GM18873 (cell line): ENCODE data around the gene SSR1.
"Not testable (repeated sequence)": the region's sequence is repeated elsewhere in the genome, so short reads cannot be mapped to it uniquely, and the experiment has no call there.

Experiments
- ATAC-seq: cut with Tn5 transposase; IDR thresholded peaks from one replicate; pipeline ENCODE4 v1.9.1; 2021; ENCODE audit warnings: mild to moderate bottlenecking, moderate library complexity, moderate number of reproducible peaks; ENCODE audit not compliant: unreplicated experiment, low FRiP score

SSR1 gene

GRCh38 chr6:7319406-7319805 is 6.4 kb upstream of the SSR1 start:
- ATAC-seq = not testable (repeated sequence)

DNA sequence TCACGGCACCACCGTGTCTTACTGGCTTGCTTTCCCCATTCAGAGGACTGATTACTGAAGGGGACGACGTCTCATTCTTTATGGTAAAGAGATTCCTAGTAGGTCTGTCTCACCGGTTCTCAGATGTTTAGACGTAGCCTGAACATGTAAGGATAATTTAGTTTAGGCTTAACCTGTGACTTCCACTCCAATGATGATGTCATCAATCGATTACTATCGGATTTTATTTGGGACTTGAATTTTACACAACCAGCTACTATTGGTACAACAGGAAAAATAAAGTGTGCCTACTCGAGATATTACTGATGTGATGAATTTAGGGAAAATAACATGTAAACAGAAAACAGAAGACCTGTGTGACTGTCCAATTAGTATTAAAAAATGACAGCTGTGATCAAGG is 4.5 kb upstream of the SSR1 start:
- ATAC-seq = no peak

DNA sequence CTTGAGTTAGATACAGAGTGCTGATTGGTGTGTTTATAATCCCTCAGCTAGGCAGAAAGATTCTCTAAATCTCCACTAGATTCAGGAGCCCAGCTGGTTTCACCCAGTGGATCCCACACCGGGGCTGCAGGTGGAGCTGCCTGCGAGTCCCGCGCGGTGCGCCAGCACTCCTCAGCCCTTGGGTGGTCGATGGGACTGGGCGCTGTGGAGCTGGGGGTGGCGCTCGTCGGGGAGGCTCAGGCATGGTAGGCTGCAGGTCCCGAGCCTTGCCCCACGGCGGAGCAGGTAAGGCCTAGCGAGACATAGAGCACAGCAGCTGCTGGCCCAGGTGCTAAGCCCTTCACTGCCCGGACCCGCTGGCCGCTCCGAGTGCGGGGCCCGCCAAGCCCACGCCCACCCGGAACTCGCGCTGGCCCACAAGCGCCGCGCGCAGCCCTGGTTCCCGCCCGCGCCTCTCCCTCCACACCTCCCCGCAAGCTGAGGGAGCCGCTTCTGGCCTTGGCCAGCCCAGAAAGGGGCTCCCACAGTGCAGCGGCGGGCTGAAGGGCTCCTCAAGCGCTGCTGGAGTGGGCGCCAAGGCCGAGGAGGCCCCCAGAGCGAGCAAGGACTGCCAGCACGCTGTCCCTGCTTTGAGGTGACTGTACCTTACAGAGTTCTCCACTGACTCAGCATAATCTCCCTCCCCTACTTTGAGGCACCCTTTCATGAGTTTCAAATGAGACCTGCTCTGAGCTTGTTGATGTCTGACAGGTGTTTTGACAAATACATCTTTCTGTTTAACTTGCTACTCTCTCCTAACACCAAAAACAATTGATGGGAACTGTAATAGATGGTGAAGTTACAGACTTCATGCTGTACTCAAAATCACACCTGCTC is 3.9 kb upstream of the SSR1 start:
- ATAC-seq = no peak

DNA sequence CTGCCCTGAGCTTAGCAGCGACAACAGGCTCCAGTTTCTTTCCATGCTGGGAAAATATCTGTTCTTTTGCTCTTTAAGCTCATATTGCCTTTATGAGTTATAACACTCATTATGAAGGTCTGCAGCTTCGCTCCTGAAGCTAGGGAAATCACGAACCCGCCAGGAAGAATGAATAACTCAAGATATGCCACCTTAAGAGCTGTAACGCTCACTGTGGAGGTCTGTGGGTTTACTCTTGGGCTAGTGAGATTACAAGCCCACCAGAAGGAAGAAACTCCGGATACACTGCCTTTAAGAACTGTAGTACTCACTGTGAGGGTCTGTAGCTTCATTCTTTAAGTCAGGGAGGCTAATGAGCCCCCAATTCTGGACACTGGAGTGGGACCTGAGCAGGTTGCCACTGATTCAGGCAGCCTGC is 3.0 kb upstream of the SSR1 start:
- no peak for ATAC-seq

DNA sequence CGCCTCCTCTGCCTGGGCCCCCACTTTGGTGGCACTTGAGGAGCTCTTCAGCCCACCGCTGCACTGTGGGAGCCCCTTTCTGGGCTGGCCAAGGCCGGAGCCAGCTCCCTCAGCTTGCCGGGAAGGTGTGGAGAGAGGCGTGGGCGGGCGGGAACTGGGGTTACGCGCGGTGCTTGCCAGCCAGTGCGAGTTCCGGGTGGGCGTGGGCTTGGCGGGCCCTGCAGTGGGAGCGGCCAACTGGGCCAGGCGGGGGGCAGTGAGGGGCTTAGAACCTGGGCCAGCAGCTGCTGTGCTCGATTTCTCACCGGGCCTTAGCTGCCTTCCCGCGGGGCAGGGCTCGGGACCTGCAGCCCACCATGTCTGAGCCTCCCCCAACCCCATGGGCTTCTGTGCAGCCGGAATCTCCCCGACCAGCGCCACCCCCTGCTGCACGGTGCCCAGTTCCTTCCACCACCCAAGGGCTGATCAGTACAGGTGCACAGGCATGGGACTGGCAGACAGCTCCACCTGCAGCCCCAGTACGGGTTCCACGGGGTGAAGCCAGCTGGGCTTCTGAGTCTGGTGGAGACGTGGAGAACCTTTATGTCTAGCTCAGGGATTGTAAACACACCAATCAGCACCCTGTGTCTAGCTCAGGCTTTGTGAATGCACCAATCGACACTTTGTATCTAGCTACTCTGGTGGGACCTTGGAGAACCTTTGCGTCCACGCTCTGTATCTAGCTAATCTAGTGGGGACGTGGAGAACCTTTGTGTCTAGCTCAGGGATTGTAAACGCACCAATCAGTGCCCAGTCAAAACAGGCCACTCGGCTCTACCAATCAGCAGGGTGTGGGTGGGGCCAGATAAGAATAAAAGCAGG is 2.3 kb upstream of the SSR1 start:
- ATAC-seq = not testable (repeated sequence)

- no peak for ATAC-seq
These were observed 1.4 kb upstream of the SSR1 start for GRCh38 chr6:7314414-7314813.

DNA sequence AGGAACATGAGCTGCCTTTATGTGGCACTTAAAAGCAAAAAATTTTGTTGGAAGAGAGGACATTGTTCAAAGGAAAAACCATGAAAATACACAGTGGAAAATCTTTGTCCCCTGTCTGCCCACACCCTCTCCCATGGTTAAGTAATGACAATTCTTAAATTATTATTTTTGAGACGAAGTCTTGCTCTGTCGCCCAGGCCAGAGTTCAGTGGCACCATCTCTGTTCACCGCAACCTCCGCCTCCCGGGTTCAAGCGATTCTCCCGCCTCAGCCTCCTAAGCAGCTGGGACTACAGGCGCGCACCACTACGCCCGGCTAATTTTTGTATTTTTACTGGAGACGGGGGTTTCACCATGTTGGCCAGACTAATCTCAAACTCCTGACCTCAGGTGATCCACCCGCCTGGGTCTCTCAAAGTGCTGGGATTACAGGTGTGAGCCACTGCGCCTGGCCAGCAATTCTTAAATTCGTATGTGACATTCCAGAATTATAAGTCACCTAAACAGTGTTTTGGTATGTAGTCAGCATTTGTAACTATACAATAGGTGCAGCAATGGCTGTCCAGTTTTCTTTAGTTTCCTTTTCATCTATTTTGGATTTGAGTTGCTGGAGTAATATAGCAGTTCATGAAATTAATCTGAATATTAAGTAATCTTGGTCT is 636 bp upstream of the SSR1 start:
- no peak for ATAC-seq

DNA sequence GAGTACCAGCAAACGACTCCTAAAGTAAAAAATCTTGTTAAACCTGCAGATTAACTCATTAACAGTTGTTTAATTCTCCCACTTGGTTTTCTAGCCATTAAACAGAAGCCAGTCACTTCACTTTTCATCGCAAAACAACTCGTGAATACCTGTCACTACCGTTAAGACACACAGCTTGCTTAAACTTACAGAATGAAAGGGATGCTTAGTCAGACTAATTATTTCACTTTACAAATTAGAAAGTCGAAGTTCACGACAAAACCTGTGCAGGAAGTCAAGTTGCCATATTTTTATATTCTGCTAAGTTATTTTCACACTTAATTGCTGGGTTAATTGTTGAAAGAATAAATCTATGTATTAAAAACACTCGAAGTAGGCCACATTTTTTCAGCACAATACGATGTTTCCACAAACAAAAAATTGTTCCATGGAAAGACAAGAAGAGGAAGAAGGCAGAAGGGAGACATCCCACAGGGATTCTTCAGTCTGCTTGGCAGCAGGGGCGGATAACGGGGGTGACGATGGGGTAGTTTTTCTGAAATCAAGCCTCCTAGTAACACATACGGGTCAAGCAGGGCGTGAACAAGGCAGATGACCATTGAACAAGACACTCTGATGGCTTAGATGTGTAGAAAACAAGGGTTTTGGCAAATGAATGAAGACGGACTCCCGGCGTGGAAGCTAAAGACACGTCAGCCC is 933 bp downstream of the SSR1 start:
- ATAC-seq = no peak

GRCh38 chr6:7311176-7311575 is 1.8 kb downstream of the SSR1 start:
- no peak for ATAC-seq

- ATAC-seq = no peak
These were observed 3.9 kb downstream of the SSR1 start for GRCh38 chr6:7309050-7309449.

DNA sequence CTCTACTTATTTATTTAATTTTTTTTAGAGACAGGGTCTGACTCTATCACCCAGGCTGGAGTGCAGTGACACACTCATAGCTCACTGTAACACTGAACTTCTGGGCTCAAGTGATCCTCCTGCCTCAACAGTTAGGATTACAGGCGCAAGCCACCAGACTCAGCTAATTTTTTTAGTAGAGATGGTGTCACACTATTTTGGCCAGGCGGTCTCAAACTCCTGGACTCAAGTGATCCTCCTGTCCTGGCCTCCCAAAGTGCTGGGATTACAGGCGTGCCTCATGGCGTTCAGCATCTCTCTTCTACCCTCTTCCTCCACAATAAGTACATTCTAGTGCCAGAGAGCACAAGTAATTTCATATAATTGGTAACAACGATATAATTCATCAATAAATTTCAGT is 5.5 kb downstream of the SSR1 start:
- no peak for ATAC-seq

DNA sequence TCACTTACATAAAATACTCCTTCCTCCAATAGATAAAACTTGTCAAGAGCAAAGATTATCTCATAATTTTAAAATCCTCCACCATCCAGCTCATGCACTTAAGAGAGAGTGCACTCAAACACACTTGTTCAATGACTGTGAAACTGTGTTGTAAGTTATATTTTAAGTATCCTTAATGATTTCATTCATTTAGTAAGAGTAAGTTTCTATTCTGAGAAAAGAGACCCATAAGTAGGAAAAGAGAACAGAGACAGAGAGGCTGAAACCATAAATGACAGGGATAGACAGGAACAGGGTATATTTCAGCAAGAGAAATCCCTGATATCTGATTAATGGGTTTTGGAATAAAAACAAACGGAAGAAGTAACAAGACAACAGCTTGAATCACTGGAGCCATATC is 8.2 kb downstream of the SSR1 start:
- no peak for ATAC-seq

GRCh38 chr6:7301702-7302101 is 11.3 kb downstream of the SSR1 start:
- ATAC-seq = no peak

- no peak for ATAC-seq
These were observed 12.1 kb downstream of the SSR1 start for GRCh38 chr6:7300926-7301325.

DNA sequence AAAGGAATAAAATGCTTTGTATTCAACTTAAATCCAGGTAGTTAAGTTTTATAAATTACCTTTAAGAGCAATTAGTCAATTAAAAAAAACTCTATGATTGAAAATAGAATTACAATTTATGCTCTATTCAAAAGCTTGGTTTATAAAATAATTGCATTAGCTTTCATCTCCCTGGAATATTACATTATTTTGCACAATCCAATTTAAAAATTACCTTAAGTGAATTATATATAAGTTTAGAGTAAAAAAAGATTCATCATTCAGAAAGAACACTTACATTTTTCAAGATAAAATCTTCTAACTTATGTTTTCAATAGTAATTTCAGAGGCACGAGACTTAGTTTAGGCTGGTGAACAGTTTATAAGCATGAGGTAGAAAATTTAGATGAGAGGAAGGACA is 14.9 kb downstream of the SSR1 start:
- no peak for ATAC-seq

GRCh38 chr6:7296602-7297001 is 16.4 kb downstream of the SSR1 start:
- no peak for ATAC-seq

- no peak for ATAC-seq
These were observed 17.1 kb downstream of the SSR1 start for GRCh38 chr6:7295916-7296315.

- ATAC-seq = no peak
These were observed 20.3 kb downstream of the SSR1 start for GRCh38 chr6:7292596-7293255.

- ATAC-seq = no peak
These were observed 22.9 kb downstream of the SSR1 start for GRCh38 chr6:7290079-7290478.

DNA sequence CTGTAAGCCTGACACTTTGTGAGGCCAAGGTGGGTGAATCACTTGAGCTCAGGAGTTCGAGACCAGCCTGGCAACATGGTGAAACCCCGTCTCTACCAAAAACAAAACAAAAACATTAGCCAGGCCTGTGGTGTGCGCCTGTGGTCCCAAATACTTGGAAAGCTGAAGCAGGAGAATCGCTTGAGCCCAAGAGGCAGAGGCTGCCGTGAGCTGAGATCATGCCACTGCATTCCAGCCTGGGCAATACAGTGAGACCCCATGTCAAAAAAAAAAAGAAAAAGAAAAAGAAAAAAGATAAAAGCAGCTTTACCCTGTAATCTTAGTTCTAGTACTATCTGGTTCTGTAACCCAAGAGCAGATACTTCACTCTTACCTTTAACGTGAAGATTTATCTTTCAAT is 27.6 kb downstream of the SSR1 start:
- no peak for ATAC-seq
